ENCODE measurements around the gene MYL9. TPM values are rescaled to one million over a fixed set of nuclear protein-coding genes. Genes with fewer than 3 reads are reported as not detected.
"Not testable (repeated sequence)": the region's sequence is repeated elsewhere in the genome, so short reads cannot be mapped to it uniquely, and the experiment has no call there.

Gene MYL9
- total RNA-seq, 6 experiments from 2014 or later = 1,181 to 1,631 (median 1,227) TPM

DNA sequence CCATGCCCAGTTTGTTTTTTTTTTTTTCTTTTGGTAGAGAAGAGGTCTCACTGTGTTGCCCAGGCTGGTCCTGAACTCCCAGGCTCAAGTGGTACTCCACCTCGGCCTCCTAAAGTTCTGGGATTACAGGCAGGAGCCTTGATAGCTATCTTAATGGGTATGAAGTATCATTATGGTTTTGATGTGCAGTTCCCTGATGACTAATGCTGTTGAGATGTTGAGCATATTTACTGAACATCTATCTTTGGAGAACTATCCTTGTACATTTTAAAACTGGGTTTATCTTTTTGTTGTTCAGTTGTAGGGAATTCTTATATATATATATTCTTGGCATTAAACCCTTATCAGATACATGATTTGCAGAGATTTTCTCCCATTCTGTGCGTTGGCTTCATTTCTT is 21.4 kb upstream of the MYL9 start:
- Mint-ChIP-seq H3K4me1 (ENCODE audit: low read depth) (peaks cover 44% of the 10 kb centered on the region), H3K27ac (peak overlapping the region; percentile 85), H3K36me3 (ENCODE audit: low read depth) (peaks cover 29% of the 10 kb centered on the region), H3K4me3 (peak overlapping the region; percentile 36), H3K27me3 (ENCODE audit: insufficient read depth) (peaks cover 4% of the 10 kb centered on the region), H3K9me3 (no peaks in the 10 kb centered on the region)
- TF ChIP-seq, protein P1, sequence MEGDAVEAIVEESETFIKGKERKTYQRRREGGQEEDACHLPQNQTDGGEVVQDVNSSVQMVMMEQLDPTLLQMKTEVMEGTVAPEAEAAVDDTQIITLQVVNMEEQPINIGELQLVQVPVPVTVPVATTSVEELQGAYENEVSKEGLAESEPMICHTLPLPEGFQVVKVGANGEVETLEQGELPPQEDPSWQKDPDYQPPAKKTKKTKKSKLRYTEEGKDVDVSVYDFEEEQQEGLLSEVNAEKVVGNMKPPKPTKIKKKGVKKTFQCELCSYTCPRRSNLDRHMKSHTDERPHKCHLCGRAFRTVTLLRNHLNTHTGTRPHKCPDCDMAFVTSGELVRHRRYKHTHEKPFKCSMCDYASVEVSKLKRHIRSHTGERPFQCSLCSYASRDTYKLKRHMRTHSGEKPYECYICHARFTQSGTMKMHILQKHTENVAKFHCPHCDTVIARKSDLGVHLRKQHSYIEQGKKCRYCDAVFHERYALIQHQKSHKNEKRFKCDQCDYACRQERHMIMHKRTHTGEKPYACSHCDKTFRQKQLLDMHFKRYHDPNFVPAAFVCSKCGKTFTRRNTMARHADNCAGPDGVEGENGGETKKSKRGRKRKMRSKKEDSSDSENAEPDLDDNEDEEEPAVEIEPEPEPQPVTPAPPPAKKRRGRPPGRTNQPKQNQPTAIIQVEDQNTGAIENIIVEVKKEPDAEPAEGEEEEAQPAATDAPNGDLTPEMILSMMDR (IDR thresholded peaks at IDR 0.05) = no peak
- DNase-seq = peak; percentile 33

DNA sequence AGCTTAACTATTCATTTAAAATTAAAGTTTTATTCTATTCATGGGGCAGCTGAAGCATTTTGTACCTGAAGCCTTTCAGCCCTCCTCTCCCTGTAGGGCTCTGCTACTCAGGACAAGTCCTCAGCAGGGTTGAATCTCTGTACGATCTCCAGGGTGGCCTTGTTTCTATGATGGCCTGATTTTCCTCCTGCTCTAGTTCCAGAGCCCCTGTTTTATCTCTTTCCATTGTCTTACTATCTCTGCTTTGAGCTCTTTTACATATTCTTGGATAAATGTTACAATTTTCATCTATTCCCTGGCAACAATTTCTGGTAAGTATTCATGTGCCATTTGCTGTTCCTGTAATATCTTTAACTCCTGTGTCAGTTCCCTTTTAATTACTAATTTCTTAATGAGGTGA is 19.8 kb upstream of the MYL9 start:
- peak overlapping the region; percentile 27 for H3K27ac Mint-ChIP-seq
- no peak overlapping the region for H3K4me3 Mint-ChIP-seq
- H3K4me1 Mint-ChIP-seq (ENCODE audit: low read depth) = peaks cover 32% of the 10 kb centered on the region
- peaks cover 4% of the 10 kb centered on the region for H3K27me3 Mint-ChIP-seq (ENCODE audit: insufficient read depth)
- H3K9me3 Mint-ChIP-seq = no peaks in the 10 kb centered on the region
- no peak for DNase-seq
- peaks cover 23% of the 10 kb centered on the region for H3K36me3 Mint-ChIP-seq (ENCODE audit: low read depth)
- TF ChIP-seq, protein P1 (IDR thresholded peaks at IDR 0.05) = no peak

DNA sequence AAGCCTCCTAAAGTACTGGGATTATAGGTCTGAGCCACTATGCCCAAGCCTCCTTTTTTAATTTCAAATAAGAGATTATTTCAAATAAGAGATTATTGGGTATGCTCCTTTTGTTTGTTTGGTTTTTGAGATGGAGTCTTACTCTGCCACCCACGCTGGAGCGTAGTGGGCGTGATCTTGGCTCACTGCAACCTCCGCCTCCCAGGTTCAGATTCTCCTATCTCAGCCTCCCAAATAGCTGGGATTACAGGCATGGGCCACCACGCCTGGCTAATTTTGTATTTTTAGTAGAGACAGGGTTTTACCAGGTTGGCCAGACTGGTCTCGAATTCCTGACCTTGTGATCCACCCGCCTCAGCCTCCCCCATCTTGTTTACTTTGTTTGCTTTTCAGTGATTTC is 18.9 kb upstream of the MYL9 start:
- Mint-ChIP-seq H3K4me1 (ENCODE audit: low read depth) (peaks cover 32% of the 10 kb centered on the region), H3K36me3 (ENCODE audit: low read depth) (peaks cover 32% of the 10 kb centered on the region)
- DNase-seq; H3K27me3 Mint-ChIP-seq (ENCODE audit: insufficient read depth); H3K4me3 Mint-ChIP-seq; H3K27ac Mint-ChIP-seq; H3K9me3 Mint-ChIP-seq: not testable (repeated sequence)

DNA sequence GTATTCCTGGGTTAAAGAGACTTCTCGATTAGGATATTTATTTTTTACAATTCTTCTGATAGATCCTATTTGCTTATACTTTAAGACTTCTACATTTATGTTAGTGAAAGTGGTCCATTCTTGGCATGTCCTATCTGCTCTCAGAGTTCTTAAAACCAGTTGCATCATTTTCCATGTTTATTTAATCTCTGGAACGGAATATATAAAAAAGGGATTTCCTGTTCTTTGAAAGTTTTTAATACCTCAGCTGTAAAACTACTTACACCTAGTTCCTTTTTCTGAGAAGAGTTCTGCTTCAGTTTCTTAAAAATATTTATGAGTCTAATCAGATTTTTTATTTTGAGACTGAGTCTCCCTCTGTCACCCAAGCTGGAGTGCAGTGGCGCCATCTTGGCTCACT is 18.0 kb upstream of the MYL9 start:
- Mint-ChIP-seq H3K4me3 (no peak overlapping the region), H3K36me3 (ENCODE audit: low read depth) (peaks cover 34% of the 10 kb centered on the region), H3K27me3 (ENCODE audit: insufficient read depth) (peaks cover 8% of the 10 kb centered on the region), H3K4me1 (ENCODE audit: low read depth) (peaks cover 32% of the 10 kb centered on the region), H3K27ac (no peak overlapping the region), H3K9me3 (no peaks in the 10 kb centered on the region)
- TF ChIP-seq, protein P1 (IDR thresholded peaks at IDR 0.05) = no peak
- no peak for DNase-seq

DNA sequence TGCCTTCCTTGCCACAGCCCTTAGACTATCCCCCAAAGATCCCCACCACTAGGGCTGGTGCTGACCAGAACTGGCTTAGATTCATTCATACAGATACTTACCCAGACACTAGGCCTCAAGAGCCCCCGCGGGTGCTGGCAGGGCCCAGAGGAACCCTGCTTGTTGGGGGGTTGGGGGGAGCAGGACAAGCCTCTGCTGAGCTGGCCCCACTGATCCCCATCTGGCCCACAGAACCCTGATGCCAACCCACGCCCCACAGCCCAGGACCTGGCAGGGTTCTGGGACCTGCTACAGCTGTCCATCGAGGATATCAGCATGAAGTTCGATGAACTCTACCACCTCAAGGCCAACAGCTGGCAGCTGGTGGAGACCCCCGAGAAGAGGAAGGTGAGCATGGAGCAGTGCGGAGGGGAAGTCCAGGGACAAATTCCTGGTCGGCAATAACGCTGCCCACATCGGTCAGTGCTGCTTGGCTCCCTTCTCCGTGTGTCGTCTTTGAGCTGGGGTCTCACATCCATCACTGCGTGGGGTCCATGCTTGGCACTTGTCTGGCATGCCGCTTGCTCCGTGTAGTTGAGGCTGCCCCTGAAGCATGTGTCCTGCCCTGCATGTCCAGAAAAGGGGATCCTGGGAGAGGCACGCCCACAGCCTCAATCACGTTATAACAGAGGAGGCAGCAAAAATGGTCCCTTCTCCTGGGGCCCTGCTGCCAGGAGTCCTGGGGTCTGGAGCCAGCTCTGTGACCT is 15.5 kb upstream of the MYL9 start:
- TF ChIP-seq, protein P1 (IDR thresholded peaks at IDR 0.05) = no peak
- no peak for DNase-seq
- H3K27ac Mint-ChIP-seq = no peak overlapping the region
- H3K9me3 Mint-ChIP-seq = no peaks in the 10 kb centered on the region
- peaks cover 41% of the 10 kb centered on the region for H3K36me3 Mint-ChIP-seq (ENCODE audit: low read depth)
- peaks cover 15% of the 10 kb centered on the region for H3K4me1 Mint-ChIP-seq (ENCODE audit: low read depth)
- no peak overlapping the region for H3K4me3 Mint-ChIP-seq
- peaks cover 10% of the 10 kb centered on the region for H3K27me3 Mint-ChIP-seq (ENCODE audit: insufficient read depth)

DNA sequence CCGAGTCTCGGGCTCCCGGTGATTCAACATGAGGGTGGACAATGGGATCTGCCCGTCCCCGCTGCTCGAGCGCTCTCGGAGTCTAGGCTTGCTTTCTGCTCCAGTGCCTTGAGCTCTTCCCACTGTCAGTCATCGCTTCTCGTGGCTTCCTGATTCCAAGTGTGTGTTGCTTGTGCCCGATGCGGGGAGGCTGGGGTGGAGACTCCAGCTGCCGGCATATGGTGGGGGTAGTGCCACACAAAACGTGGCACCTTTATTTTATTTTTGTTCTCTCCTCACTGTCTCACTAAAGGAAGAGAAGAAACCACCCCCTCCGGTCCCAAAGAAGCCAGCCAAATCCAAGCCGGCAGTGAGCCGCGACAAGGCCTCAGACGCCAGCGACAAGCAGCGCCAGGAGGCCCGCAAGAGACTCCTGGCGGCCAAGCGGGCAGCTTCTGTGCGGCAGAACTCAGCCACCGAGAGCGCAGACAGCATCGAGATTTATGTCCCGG is 14.8 kb upstream of the MYL9 start:
- H3K27me3 Mint-ChIP-seq (ENCODE audit: insufficient read depth) = peaks cover 10% of the 10 kb centered on the region
- peaks cover 34% of the 10 kb centered on the region for H3K36me3 Mint-ChIP-seq (ENCODE audit: low read depth)
- no peak overlapping the region for H3K27ac Mint-ChIP-seq

More for the DNA sequence above, 14.8 kb upstream of the MYL9 start:
- H3K4me1 Mint-ChIP-seq (ENCODE audit: low read depth) = peaks cover 7% of the 10 kb centered on the region
- DNase-seq = no peak
- no peaks in the 10 kb centered on the region for H3K9me3 Mint-ChIP-seq
- TF ChIP-seq, protein P1 (IDR thresholded peaks at IDR 0.05) = no peak
- H3K4me3 Mint-ChIP-seq = no peak overlapping the region
